Chondrocyte (in vitro differentiated cells): ENCODE data around the gene RXRA. TPM values are rescaled to one million over a fixed set of nuclear protein-coding genes. Genes with fewer than 3 reads are reported as not detected.

Experiments
- DNase-seq: peaks from one replicate; pipeline ENCODE4 v3.0.0; 2021; ENCODE audit warnings: mixed read lengths, low spot score
- H3K27ac Mint-ChIP-seq: one replicate; pipeline ENCODE4 v1.8.0; 2021; ENCODE audit warnings: mild to moderate bottlenecking, moderate library complexity, mixed read lengths; ENCODE audit not compliant: unreplicated experiment
- H3K27me3 Mint-ChIP-seq: 2 replicates; pipeline ENCODE4 v1.8.0; 2021; ENCODE audit warnings: low read depth, mixed read lengths
- H3K36me3 Mint-ChIP-seq: 2 replicates; pipeline ENCODE4 v1.8.0; 2021; ENCODE audit warnings: low read depth, mixed read lengths
- H3K4me1 Mint-ChIP-seq: 2 replicates; pipeline ENCODE4 v1.8.0; 2021; ENCODE audit warnings: low read depth, mild to moderate bottlenecking, mixed read lengths
- H3K4me3 Mint-ChIP-seq: one replicate; pipeline ENCODE4 v1.8.0; 2021; ENCODE audit warnings: mild to moderate bottlenecking, moderate library complexity, mixed read lengths; ENCODE audit not compliant: unreplicated experiment
- H3K9me3 Mint-ChIP-seq: 2 replicates; pipeline ENCODE4 v1.8.0; 2021; ENCODE audit warnings: low read depth, mixed read lengths
- total RNA-seq: library from RNA; stranded (reverse); gene quantifications from 3 replicates; pipeline ENCODE4 v1.2.1, GENCODE V29; 2021
- TF ChIP-seq, protein P1 (sequence below): fragments of 200-600 bp; sonication (generic); IDR thresholded peaks from 2 replicates; pipeline ENCODE4 v1.5.0; 2021; ENCODE audit warnings: antibody characterized with exemption, mild to moderate bottlenecking, moderate library complexity

Gene RXRA
- total RNA-seq, 1 donor from 2014 or later: 27.3 TPM

DNA sequence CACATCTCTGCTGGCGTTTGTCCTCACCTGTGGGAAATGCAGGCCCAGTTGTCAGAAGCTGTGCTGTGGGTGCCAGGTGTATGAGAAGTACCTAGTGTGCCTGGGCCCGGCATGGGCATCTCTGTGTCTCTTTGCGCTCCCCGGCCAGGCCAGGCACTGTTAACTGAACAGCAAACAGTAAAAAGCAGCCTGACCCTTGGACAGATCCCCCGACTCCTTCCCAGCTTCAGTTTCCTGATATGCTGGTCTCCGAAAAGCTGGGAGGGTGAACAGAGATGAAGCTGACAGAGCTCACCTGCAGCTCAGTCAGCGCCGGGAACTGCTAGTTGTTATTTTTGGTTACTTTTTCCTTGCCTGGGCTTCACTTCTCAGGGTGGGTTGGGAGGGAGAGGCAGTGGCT is 28.9 kb downstream of the RXRA start:
- no peak for DNase-seq
- TF ChIP-seq, protein P1, sequence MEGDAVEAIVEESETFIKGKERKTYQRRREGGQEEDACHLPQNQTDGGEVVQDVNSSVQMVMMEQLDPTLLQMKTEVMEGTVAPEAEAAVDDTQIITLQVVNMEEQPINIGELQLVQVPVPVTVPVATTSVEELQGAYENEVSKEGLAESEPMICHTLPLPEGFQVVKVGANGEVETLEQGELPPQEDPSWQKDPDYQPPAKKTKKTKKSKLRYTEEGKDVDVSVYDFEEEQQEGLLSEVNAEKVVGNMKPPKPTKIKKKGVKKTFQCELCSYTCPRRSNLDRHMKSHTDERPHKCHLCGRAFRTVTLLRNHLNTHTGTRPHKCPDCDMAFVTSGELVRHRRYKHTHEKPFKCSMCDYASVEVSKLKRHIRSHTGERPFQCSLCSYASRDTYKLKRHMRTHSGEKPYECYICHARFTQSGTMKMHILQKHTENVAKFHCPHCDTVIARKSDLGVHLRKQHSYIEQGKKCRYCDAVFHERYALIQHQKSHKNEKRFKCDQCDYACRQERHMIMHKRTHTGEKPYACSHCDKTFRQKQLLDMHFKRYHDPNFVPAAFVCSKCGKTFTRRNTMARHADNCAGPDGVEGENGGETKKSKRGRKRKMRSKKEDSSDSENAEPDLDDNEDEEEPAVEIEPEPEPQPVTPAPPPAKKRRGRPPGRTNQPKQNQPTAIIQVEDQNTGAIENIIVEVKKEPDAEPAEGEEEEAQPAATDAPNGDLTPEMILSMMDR: no peak
- Mint-ChIP-seq H3K4me1 (peaks cover 17% of the 10 kb centered on the region), H3K27me3 (no peaks in the 10 kb centered on the region), H3K27ac (no peak overlapping the region), H3K9me3 (no peaks in the 10 kb centered on the region), H3K36me3 (no peaks in the 10 kb centered on the region), H3K4me3 (no peak overlapping the region)

DNA sequence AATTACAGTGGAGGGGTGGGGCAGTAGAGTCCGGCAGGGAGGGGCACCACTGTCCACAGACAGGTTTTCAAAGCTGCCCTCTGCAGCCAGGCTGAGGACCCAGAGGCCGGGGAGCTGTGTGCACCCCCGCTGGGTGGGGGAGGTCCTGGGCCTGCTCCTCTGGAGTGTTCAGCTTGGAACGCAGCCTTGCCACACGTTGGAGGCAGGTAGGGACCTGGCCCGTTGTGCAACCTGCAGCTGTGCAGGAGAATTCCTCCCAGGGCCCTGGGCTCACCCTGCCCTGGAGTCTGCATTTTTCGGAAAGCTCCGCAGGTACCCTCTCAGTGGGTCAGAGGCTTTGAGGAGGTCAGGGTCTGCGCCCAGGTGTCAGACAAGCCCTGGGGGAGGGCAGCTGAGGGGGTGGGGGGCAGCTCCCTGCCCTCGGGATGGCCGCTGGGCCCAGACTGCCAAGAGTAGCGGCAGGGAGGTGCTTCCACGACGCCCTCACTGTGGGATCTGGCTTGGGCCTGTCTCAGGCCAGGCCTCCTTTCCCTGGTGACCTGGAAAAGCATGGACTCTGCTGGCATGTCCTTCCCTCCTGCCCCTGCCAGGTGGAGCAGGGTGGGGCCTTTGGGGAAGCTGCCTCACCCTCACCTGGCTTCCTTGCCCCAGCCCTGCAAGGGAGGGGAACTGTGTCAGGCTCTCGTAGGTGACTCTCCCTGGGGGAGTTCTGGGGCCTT is 29.5 kb downstream of the RXRA start:
- H3K36me3 Mint-ChIP-seq: no peaks in the 10 kb centered on the region
- no peaks in the 10 kb centered on the region for H3K27me3 Mint-ChIP-seq
- no peak overlapping the region for H3K27ac Mint-ChIP-seq
- H3K4me1 Mint-ChIP-seq: peaks cover 12% of the 10 kb centered on the region
- DNase-seq: no peak
- TF ChIP-seq, protein P1: no peak
- H3K4me3 Mint-ChIP-seq: no peak overlapping the region
- H3K9me3 Mint-ChIP-seq: no peaks in the 10 kb centered on the region

DNA sequence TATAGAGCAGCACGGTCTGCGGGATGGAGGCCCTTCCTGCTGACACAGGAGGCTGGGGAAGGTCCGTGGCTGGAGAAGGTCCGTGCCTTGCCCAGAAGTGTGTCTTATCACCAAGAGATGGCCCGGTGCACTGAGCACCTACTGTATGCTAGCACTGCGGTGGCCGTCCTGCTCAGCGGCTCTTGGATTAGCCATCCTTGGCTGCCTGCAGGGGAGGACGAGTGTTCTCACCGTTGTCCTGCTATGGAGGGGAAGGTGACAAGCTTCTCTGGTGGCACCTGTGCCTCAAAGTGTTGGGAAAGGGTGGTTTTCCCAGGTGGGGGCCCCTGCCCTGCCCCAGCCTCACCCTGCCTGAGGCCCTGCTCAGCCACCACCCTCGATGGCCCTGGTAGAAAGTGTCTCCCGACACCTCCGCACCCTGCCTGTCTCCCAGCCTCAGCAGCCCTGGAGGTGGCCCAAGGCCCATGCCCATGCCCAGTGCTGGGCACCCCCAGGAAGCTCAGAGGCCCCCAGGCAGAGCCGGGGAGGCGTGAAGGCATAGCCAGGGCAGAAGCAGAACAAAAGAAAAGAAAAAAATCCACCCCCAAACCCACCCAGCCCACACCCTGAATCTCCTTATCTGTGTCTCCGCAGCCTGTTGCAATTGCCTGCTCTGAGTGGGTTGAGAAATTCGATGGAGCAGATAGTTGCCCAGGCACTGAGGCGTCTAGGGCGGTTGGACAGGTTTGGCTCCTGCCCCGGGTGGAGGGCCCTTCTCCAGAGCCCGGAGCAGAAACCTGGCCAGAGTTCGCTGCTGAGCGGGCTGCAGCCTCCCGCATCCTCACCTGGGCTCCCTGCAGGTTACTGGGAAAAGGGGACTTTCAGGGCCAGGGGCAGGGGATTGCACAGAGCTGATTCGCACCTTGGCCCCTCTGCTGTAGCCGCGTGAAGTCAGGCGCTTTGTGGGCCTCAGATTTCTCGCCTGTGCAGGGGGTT is 30.5 kb downstream of the RXRA start:
- TF ChIP-seq, protein P1: no peak
- no peak overlapping the region for H3K27ac Mint-ChIP-seq
- no peak overlapping the region for H3K4me3 Mint-ChIP-seq
- no peak for DNase-seq
- no peaks in the 10 kb centered on the region for H3K9me3 Mint-ChIP-seq
- H3K36me3 Mint-ChIP-seq: no peaks in the 10 kb centered on the region
- H3K4me1 Mint-ChIP-seq: peaks cover 9% of the 10 kb centered on the region
- H3K27me3 Mint-ChIP-seq: no peaks in the 10 kb centered on the region

DNA sequence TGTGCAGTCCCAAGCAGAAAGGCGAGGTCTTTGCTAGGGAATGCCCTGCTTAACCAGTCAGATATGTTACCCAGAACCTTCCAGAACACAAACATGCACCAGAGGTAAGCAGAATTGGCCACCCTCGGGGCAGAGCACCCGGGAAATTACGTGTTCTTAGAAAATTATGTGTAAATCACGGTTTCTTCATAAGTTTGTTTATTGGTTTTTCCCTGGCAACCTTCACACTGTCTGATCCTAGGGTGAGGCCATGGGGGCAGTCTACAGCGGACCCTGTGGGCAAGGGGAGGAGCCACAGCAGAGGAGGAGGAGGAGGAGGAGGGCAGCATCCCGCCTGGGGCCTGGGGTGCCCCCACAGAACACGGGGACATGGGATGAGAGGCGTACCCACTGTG is 31.4 kb downstream of the RXRA start:
- Mint-ChIP-seq H3K27ac (no peak overlapping the region), H3K4me3 (no peak overlapping the region), H3K27me3 (no peaks in the 10 kb centered on the region), H3K4me1 (peaks cover 9% of the 10 kb centered on the region), H3K9me3 (no peaks in the 10 kb centered on the region), H3K36me3 (no peaks in the 10 kb centered on the region)
- DNase-seq: no peak
- TF ChIP-seq, protein P1: no peak

DNA sequence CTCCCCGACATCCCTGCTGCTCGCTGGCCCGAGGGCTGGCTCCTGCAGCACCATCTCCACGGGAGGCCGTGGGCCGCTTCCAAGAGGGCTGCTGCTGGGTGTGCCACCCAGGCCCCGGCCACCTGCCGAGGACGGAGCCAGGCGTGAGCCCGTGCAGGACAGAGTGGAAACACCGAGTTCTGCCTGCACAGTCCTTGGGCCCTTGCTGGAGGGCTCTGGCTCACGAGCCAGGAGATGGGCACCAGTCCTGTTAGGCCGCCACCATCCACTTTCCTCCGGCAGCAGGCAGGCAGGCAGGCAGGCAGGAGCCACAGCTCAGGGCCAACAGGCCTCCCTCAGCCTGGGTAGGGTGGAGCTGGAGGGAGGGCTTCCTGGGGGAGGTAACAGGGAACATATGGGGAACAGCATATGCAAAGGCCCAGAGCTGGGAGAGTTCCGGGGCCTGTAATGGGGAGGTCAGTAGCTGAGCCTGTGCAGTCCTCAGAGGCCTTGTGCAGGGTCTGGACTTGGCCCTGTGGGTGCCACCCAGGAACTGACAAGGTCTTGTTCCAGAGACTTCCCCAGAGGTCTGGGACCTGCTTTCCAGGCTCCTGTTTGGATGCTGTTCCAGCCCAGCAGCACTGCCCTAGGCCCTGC is 31.9 kb downstream of the RXRA start:
- Mint-ChIP-seq H3K27me3 (no peaks in the 10 kb centered on the region), H3K36me3 (no peaks in the 10 kb centered on the region)
- TF ChIP-seq, protein P1: no peak

More for the DNA sequence above, 31.9 kb downstream of the RXRA start:
- Mint-ChIP-seq H3K9me3 (no peaks in the 10 kb centered on the region), H3K27ac (no peak overlapping the region), H3K4me3 (no peak overlapping the region), H3K4me1 (peaks cover 9% of the 10 kb centered on the region)
- DNase-seq: no peak
